ENCODE measurements around the gene ZNF775. TPM values are rescaled to one million over a fixed set of nuclear protein-coding genes. Genes with fewer than 3 reads are reported as not detected.

The ZNF775 gene
- total and polyA plus RNA-seq, 2 experiments from 2014 or later: 34.3 to 40.1 TPM

DNA sequence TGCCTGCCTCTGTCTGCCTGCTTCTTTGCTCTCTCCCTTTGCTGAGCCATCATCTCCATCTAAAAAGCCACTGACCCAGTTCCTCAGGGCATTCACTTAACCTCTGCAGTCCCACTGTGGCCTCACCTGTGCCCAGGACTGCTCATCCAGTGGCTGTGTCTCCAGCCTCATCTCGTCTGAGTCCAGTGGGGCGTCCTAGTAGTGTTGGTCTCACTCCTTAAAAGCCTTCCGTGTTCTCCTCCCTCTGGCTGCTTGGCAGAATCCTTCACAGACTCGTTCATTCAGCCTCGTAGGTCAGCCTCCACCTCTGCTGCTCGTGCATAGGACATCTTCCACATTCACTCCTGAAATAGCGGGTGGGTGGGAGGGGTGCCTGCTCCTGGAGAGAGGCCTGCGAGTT is 45.0 kb upstream of the ZNF775 start:
- Histone ChIP-seq H3K36me3 (no peaks in the 10 kb centered on the region), H3K27ac (no peak overlapping the region), H3K9me3 (ENCODE audit: low read depth) (no peaks in the 10 kb centered on the region), H3K4me3 (no peak overlapping the region), H3K27me3 (no peaks in the 10 kb centered on the region), H3K4me1 (ENCODE audit: low read depth) (no peaks in the 10 kb centered on the region)
- no peak for DNase-seq (ENCODE audit: low read depth in 1 of 2, low spot score in 1 of 2)
- TF ChIP-seq, protein P1, sequence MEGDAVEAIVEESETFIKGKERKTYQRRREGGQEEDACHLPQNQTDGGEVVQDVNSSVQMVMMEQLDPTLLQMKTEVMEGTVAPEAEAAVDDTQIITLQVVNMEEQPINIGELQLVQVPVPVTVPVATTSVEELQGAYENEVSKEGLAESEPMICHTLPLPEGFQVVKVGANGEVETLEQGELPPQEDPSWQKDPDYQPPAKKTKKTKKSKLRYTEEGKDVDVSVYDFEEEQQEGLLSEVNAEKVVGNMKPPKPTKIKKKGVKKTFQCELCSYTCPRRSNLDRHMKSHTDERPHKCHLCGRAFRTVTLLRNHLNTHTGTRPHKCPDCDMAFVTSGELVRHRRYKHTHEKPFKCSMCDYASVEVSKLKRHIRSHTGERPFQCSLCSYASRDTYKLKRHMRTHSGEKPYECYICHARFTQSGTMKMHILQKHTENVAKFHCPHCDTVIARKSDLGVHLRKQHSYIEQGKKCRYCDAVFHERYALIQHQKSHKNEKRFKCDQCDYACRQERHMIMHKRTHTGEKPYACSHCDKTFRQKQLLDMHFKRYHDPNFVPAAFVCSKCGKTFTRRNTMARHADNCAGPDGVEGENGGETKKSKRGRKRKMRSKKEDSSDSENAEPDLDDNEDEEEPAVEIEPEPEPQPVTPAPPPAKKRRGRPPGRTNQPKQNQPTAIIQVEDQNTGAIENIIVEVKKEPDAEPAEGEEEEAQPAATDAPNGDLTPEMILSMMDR (IDR thresholded peaks at IDR 0.05; ENCODE audit: low read depth, low read length): no peak

DNA sequence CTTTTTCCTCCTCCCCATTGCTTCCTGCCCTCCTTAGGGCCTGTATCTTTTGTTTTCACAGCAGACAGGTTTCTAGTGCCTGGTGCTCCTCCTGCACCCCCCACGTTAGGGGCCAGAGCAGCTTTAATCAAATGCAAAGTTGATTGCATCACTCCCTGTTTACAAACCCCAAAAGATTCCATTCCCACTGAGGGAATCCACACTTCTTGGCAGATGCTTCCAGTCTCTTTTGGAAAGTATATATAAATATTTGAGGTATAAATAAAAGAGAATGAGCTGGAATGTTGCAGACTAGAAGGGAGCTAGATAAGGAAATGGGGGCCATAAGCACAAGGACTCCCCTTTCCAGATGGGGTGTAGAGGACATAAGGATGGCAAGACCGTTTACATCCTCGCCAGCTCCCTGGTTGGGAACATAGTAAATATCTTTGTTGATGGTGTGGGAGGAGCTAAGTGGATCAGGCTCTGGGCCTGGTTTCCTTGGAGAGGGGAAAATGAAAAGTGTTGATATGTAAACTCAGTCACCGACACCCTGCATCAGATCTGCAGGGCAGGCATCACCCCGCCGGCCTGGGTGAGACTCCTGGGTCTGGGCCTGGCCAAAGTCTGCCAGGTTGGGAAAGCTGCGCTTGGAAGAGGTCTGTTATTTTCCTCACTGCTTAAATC is 43.9 kb upstream of the ZNF775 start:
- Histone ChIP-seq H3K27ac (no peak overlapping the region), H3K9me3 (ENCODE audit: low read depth) (no peaks in the 10 kb centered on the region), H3K4me3 (no peak overlapping the region), H3K27me3 (peaks cover 3% of the 10 kb centered on the region), H3K36me3 (no peaks in the 10 kb centered on the region), H3K4me1 (ENCODE audit: low read depth) (peaks cover under 1% of the 10 kb centered on the region)
- TF ChIP-seq, protein P1 (IDR thresholded peaks at IDR 0.05; ENCODE audit: low read depth, low read length): no peak
- DNase-seq (ENCODE audit: low read depth in 1 of 2, low spot score in 1 of 2): peak in 1 of 2 donors; percentile 90

DNA sequence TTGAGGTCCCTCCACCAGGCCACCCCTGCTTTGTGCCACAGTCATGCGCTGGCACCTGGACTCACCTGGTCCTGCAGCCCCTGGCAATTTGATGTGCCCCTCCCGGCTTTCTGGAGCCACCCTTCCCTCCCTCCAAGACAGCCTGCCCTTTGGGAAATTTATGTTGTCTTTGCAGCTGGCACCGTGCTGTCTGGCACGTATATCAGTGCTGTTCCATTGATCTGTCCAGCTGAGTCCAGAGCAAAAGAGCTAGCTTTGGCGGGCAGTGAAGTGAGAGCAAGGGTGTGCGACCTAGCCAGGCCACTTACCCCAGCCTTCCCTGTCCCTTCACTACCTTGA is 43.4 kb upstream of the ZNF775 start:
- Histone ChIP-seq H3K9me3 (ENCODE audit: low read depth) (no peaks in the 10 kb centered on the region), H3K27ac (no peak overlapping the region), H3K27me3 (peaks cover 8% of the 10 kb centered on the region), H3K4me3 (no peak overlapping the region), H3K36me3 (no peaks in the 10 kb centered on the region), H3K4me1 (ENCODE audit: low read depth) (peaks cover 4% of the 10 kb centered on the region)
- no peak for DNase-seq (ENCODE audit: low read depth in 1 of 2, low spot score in 1 of 2)
- TF ChIP-seq, protein P1 (IDR thresholded peaks at IDR 0.05; ENCODE audit: low read depth, low read length): no peak

DNA sequence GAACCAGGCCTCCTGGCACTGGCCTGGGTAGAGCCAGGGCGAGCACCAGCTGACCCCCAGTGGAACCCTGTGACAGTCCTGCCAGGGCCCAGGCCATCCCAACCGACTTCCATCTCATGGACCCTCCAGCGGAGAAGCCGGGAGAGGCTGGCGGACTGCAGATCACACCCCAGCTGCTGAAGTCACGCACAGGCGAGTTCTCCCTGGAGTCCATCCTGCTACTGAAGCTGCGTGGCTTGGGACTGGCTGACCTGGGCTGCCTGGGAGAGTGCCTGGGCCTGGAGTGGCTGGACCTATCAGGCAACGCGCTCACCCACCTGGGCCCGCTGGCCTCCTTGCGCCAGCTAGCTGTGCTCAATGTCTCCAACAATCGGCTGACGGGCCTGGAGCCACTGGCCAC is 42.4 kb upstream of the ZNF775 start:
- Histone ChIP-seq H3K36me3 (no peaks in the 10 kb centered on the region), H3K27ac (no peak overlapping the region), H3K4me1 (ENCODE audit: low read depth) (peaks cover 4% of the 10 kb centered on the region), H3K9me3 (ENCODE audit: low read depth) (no peaks in the 10 kb centered on the region), H3K4me3 (no peak overlapping the region), H3K27me3 (peaks cover 18% of the 10 kb centered on the region)
- TF ChIP-seq, protein P1 (IDR thresholded peaks at IDR 0.05; ENCODE audit: low read depth, low read length): no peak
- DNase-seq (ENCODE audit: low read depth in 1 of 2, low spot score in 1 of 2): no peak

DNA sequence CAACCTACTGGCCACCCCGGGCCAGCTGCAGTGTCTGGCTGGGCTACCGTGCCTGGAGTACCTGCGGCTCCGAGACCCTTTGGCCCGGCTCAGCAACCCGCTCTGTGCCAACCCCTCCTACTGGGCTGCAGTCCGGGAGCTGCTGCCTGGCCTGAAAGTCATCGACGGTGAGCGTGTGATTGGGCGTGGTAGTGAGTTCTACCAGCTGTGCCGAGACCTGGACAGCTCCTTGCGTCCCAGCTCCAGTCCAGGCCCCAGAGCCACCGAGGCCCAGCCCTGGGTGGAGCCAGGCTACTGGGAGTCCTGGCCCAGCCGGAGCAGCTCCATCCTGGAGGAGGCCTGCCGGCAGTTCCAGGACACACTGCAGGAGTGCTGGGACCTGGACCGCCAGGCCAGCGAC is 42.0 kb upstream of the ZNF775 start:
- Histone ChIP-seq H3K4me3 (no peak overlapping the region), H3K4me1 (ENCODE audit: low read depth) (peaks cover 4% of the 10 kb centered on the region), H3K27me3 (peaks cover 23% of the 10 kb centered on the region), H3K27ac (no peak overlapping the region), H3K9me3 (ENCODE audit: low read depth) (no peaks in the 10 kb centered on the region), H3K36me3 (no peaks in the 10 kb centered on the region)
- no peak for DNase-seq (ENCODE audit: low read depth in 1 of 2, low spot score in 1 of 2)
- TF ChIP-seq, protein P1 (IDR thresholded peaks at IDR 0.05; ENCODE audit: low read depth, low read length): no peak

Data from cardiac muscle cell (in vitro differentiated cells and primary cell).